Measurements from ENCODE around the gene CFAP77.

The CFAP77 gene

GRCh38 chr9:132582786-132583583 lies 173.0 kb downstream of the CFAP77 start:
- DNase-seq, result peak; percentile 20

GRCh38 chr9:132583584-132584304 lies 173.7 kb downstream of the CFAP77 start:
- DNase-seq, result no peak

- peak; percentile 29 for DNase-seq
Measured at GRCh38 chr9:132584601-132585560, 174.9 kb downstream of the CFAP77 start.

- peak; percentile 63 for DNase-seq
Measured at GRCh38 chr9:132585954-132586829, 176.2 kb downstream of the CFAP77 start.

GRCh38 chr9:132586830-132587591 lies 177.0 kb downstream of the CFAP77 start:
- DNase-seq, result peak; percentile 69

GRCh38 chr9:132587592-132587955 lies 177.6 kb downstream of the CFAP77 start:
- DNase-seq, result peak; percentile 18

GRCh38 chr9:132588098-132588497 lies 178.1 kb downstream of the CFAP77 start:
- DNase-seq, result peak; percentile 12

- peak; percentile 20 for DNase-seq
Measured at GRCh38 chr9:132588501-132589147, 178.6 kb downstream of the CFAP77 start.

- peak; percentile 10 for DNase-seq
Measured at GRCh38 chr9:132589148-132590036, 179.4 kb downstream of the CFAP77 start.

- DNase-seq, result no peak
Measured at GRCh38 chr9:132590037-132590317, 180.0 kb downstream of the CFAP77 start.

GRCh38 chr9:132590318-132591182 lies 180.5 kb downstream of the CFAP77 start:
- peak; percentile 45 for DNase-seq

- no peak for DNase-seq
Measured at GRCh38 chr9:132591244-132591643, 181.2 kb downstream of the CFAP77 start.

GRCh38 chr9:132591751-132592314 lies 181.8 kb downstream of the CFAP77 start:
- DNase-seq, result no peak

GRCh38 chr9:132592451-132592850 lies 182.4 kb downstream of the CFAP77 start:
- DNase-seq, result no peak

- no peak for DNase-seq
Measured at GRCh38 chr9:132594412-132594811, 184.4 kb downstream of the CFAP77 start.

- DNase-seq, result no peak
Measured at GRCh38 chr9:132595319-132595718, 185.3 kb downstream of the CFAP77 start.

GRCh38 chr9:132596200-132596599 lies 186.2 kb downstream of the CFAP77 start:
- no peak for DNase-seq

Measured in right kidney (tissue), 1 donor.